HG02610 (cell line): ENCODE measurements around the gene ZNF48.
A peak's percentile ranks its signal among the peaks of the same experiment; 100 is the strongest.

Experiments used
- ATAC-seq: cut with Tn5 transposase; IDR thresholded peaks from one replicate; pipeline ENCODE4 v1.9.1; 2021; ENCODE audit warnings: mild to moderate bottlenecking, moderate library complexity; ENCODE audit not compliant: unreplicated experiment

ZNF48 gene

DNA sequence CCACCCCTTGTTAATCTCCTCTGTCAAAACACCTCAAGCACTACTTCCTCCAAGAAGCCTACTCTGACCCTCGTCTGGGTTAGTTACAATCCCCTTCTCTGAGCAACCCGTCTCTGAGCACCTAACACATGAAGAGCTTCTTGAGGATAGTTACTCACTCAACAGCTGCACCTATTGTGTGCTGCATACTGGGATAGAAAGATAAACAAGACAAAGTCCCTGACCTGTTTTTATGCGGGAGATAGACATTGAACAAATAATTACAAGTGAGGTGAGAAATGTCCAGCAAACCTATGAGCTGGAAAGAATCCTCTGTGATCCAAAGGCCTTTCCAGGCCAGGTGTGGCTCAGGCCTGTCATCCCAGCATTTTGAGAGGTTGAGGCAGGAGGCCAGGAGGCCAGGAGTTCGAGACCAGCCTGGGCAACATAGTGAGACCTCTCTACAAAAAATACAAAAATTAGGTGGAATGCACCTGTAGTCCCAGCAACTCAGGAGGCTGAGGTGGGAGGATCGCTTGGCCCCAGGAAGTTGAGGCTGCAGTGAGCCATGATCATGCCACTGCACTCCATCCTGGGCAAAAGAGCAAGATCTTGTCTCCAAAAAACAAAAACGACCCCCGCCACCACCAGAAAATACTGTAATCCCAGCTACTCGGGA is 6.7 kb downstream of the ZNF48 start:
- no peak for ATAC-seq

DNA sequence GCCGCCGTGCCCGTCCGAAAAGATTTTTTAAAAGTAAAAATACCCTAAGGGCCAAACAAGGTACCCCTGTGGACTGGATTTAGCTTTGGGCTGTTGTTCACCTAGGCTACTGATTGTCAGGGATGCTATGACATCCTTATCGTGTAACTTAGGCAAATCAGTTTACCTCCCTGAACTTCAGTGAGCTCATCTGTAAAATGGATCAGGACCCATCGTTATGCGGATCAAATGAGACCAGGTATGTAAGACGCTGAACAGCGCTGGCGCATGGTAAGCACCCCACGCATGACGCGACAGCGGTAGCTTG is 11.5 kb downstream of the ZNF48 start:
- ATAC-seq: peak; percentile 9

- ATAC-seq: peak; percentile 84
Observed at GRCh38 chr16:30407102-30407803, 12.0 kb downstream of the ZNF48 start, which contains the start of gene ZNF771. Gene ZNF771, plus strand, starts transcription at chr16:30407606. Its CDS starts 448 bp downstream, at chr16:30408054.

- no peak for ATAC-seq
Observed at GRCh38 chr16:30407804-30408534, 12.7 kb downstream of the ZNF48 start.

- peak; percentile 35 for ATAC-seq
Observed at GRCh38 chr16:30409125-30410060, 14.2 kb downstream of the ZNF48 start.

GRCh38 chr16:30413112-30413806 is 18.0 kb downstream of the ZNF48 start:
- ATAC-seq: no peak

- ATAC-seq: no peak
Observed at GRCh38 chr16:30414159-30414558, 18.9 kb downstream of the ZNF48 start.

GRCh38 chr16:30416047-30416603 is 20.9 kb downstream of the ZNF48 start:
- no peak for ATAC-seq

GRCh38 chr16:30416624-30417528 is 21.7 kb downstream of the ZNF48 start:
- no peak for ATAC-seq

DNA sequence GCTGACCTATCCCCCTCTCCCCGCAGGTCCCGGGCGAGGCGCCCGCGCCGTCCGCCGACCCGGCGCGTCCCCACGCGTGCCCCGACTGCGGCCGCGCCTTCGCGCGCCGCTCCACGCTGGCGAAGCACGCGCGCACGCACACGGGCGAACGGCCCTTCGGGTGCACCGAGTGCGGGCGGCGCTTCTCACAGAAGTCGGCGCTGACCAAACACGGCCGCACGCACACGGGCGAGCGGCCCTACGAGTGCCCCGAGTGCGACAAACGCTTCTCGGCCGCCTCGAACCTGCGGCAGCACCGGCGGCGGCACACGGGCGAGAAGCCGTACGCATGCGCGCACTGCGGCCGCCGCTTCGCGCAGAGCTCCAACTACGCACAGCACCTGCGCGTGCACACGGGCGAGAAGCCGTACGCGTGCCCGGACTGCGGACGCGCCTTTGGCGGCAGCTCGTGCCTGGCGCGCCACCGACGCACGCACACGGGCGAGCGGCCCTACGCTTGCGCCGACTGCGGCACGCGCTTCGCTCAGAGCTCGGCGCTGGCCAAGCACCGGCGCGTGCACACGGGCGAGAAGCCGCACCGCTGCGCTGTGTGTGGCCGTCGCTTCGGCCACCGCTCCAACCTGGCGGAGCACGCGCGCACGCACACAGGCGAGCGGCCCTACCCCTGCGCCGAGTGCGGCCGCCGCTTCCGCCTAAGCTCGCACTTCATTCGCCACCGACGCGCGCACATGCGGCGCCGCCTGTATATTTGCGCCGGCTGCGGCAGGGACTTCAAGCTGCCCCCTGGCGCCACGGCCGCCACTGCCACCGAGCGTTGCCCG is 22.5 kb downstream of the ZNF48 start:
- ATAC-seq: peak; percentile 82

- ATAC-seq: no peak
Observed at GRCh38 chr16:30418350-30419181, 23.3 kb downstream of the ZNF48 start.

DNA sequence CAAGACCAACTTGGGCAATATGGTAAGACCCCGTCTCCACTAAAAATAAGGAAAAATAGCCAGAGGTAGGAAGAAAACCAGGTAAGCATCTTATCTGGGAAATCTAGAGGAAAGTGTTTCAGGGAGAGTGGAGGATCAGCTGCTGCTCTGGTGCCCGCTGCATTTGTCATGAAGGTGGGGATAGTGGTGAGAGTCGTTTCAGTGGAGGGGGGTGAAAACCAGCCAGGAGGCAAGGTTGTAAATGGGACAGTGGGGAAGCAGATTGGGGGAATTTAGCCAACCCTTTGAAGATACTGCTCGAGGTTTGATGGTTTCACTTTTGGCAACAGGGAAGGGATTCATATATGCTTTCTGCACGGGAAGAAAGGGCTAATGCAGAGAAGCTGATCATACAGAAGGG is 25.8 kb downstream of the ZNF48 start:
- no peak for ATAC-seq

DNA sequence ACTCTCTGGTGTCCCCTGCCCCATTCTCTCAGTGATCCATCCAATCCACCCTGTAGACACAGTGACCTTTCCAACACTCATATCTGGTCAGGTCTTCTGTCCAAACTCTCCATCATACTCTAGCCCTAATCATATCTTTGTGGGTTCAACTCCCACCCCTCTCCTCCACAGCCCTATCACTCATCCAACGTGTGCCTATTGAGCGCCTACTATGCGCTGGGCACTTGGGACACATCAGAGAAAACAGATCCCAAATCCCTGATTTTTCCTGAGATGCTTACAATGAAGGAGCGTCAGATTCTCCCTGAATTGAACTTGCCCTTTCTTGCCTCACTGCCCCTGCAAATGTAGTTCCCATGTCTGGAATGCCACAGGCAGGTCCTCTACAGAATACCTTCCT is 32.8 kb downstream of the ZNF48 start:
- no peak for ATAC-seq

GRCh38 chr16:30429418-30429677 is 34.1 kb downstream of the ZNF48 start:
- no peak for ATAC-seq

- ATAC-seq: peak; percentile 98
Observed at GRCh38 chr16:30429678-30430427, 34.6 kb downstream of the ZNF48 start, which contains the start of gene DCTPP1. Gene DCTPP1, minus strand, starts transcription at chr16:30430030. Its CDS starts 50 bp downstream, at chr16:30429980.

GRCh38 chr16:30430428-30430970 is 35.3 kb downstream of the ZNF48 start:
- ATAC-seq: no peak
